Activated T-cell treated with anti-CD3 and anti-CD28 coated beads, Interleukin-2, amount 50 U/mL, for 24 hours (primary cell): ENCODE data around the gene OR4M2.
"Not testable (repeated sequence)": the region's sequence is repeated elsewhere in the genome, so short reads cannot be mapped to it uniquely, and the experiment has no call there.

Experiments used
- DNase-seq: peaks from one replicate; pipeline ENCODE4 v3.0.0-alpha.2; 2020
- H3K27ac Mint-ChIP-seq: 2 replicates; pipeline ENCODE4 v1.8.0; 2020; ENCODE audit warnings: mild to moderate bottlenecking, mixed read lengths
- H3K27me3 Mint-ChIP-seq: 2 replicates; pipeline ENCODE4 v1.8.0; 2020; ENCODE audit warnings: mixed read lengths
- H3K36me3 Mint-ChIP-seq: 2 replicates; pipeline ENCODE4 v1.8.0; 2020; ENCODE audit warnings: low read depth, mixed read lengths
- H3K4me1 Mint-ChIP-seq: 2 replicates; pipeline ENCODE4 v1.8.0; 2020; ENCODE audit warnings: low read depth, mixed read lengths
- H3K4me3 Mint-ChIP-seq: 2 replicates; pipeline ENCODE4 v1.8.0; 2020; ENCODE audit warnings: mild to moderate bottlenecking, moderate library complexity, mixed read lengths
- H3K9me3 Mint-ChIP-seq: 2 replicates; pipeline ENCODE4 v1.8.0; 2020; ENCODE audit warnings: mixed read lengths

The OR4M2 gene

GRCh38 chr15:22080227-22080626 lies at the start of gene OR4M2:
Gene OR4M2 (plus strand): TSS chr15:22080527. CDS start chr15:22080625, 98 bp downstream.
- not testable (repeated sequence) for H3K36me3 Mint-ChIP-seq, H3K27ac Mint-ChIP-seq, H3K4me1 Mint-ChIP-seq, H3K9me3 Mint-ChIP-seq, H3K27me3 Mint-ChIP-seq, DNase-seq, H3K4me3 Mint-ChIP-seq

- not testable (repeated sequence) for H3K27me3 Mint-ChIP-seq, DNase-seq, H3K4me3 Mint-ChIP-seq, H3K36me3 Mint-ChIP-seq, H3K27ac Mint-ChIP-seq, H3K4me1 Mint-ChIP-seq, H3K9me3 Mint-ChIP-seq
Observed at GRCh38 chr15:22069267-22069666, 11.1 kb upstream of the OR4M2 start.

DNA sequence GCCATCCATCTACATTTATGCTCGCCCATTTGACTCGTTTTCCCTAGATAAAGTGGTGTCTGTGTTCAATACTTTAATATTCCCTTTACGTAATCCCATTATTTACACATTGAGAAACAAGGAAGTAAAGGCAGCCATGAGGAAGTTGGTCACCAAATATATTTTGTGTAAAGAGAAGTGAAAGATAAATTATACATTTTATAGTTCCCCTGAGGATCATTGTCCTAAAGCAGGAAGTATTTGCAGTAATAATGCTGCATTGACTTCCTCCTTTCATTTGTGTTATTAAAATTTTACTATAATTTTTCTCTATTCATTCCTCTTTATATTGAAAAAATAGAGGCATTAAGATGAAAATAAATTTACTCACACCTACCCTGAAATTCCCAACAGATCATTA lies 1.1 kb downstream of the OR4M2 start:
- H3K27ac Mint-ChIP-seq, H3K4me3 Mint-ChIP-seq, H3K36me3 Mint-ChIP-seq, DNase-seq, H3K4me1 Mint-ChIP-seq, H3K27me3 Mint-ChIP-seq, H3K9me3 Mint-ChIP-seq: not testable (repeated sequence)

DNA sequence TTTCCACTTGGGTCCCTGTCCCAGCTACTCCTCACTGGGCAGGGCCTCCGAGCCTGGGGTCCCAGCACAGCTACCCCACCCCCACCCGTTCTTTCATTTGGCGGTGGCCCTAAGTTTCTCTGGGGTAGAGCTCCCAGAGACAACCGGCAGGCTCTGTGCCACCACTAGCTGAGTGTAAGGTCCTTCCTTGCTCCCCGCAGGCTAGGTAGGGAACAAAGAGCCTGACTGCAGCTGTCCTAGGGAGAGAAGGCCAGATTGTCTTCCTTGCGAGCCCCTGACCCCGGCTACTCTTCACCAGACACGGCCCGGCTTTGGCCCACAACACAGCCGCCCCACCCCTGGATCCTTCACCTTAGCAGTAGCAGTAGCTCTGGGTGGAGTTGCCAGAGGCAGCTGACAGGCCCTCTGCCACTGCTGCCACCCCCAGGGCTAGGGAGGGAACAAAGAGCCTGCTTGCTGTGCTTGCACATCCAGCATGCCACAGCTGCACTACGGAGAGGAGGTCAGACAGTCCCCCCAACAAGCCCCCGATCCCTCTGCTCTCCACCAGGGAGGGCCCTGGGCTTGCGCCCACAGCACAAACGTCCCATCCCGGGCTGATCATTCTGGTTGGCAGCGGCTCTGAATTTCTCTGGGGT lies 18.4 kb downstream of the OR4M2 start:
- not testable (repeated sequence) for H3K36me3 Mint-ChIP-seq, H3K9me3 Mint-ChIP-seq, H3K4me1 Mint-ChIP-seq, H3K4me3 Mint-ChIP-seq, H3K27ac Mint-ChIP-seq, H3K27me3 Mint-ChIP-seq
- peak; percentile 11 for DNase-seq

- not testable (repeated sequence) for H3K9me3 Mint-ChIP-seq, H3K27ac Mint-ChIP-seq, H3K36me3 Mint-ChIP-seq, DNase-seq, H3K4me3 Mint-ChIP-seq, H3K27me3 Mint-ChIP-seq, H3K4me1 Mint-ChIP-seq
Observed at GRCh38 chr15:22099289-22099891, 19.1 kb downstream of the OR4M2 start.

DNA sequence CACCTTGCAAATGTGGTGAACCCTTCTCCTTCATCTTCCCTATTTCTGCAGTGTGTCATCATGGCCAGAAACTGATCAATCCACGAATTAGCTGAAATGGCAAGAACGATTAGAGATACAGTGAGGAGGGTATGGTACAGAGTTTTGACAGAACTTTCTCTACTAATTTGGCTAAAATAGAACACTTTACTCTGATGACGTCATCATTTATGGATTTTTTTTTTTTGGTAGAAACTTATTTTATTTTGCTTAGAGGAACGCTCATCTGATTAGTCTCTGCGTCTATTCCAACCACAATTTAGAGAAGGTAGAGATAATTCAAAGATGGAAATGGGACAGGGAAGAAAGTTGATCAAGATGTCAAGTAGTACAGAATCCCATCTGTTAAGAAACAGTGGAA lies 41.7 kb downstream of the OR4M2 start:
- DNase-seq, H3K27ac Mint-ChIP-seq, H3K4me3 Mint-ChIP-seq, H3K9me3 Mint-ChIP-seq, H3K27me3 Mint-ChIP-seq, H3K36me3 Mint-ChIP-seq, H3K4me1 Mint-ChIP-seq: not testable (repeated sequence)
